Mesendoderm (in vitro differentiated cells): ENCODE results near the gene CASP3.
"Not testable (repeated sequence)": the region's sequence is repeated elsewhere in the genome, so short reads cannot be mapped to it uniquely, and the experiment has no call there.

Source experiments
- DNase-seq: peaks from one replicate; pipeline ENCODE4 v3.0.0; 2013
- H2AK5ac ChIP-seq: 2 replicates; pipeline ENCODE4 v1.6.1; 2013; ENCODE audit warnings: low read length, inconsistent platforms
- H2BK120ac ChIP-seq: 2 replicates; pipeline ENCODE4 v1.6.1; 2013; ENCODE audit warnings: low read depth, mild to moderate bottlenecking, low read length, moderate library complexity, mixed read lengths
- H2BK15ac ChIP-seq: replicated peaks from 2 replicates; pipeline ENCODE4 v1.6.1; 2013; ENCODE audit warnings: low read depth, mild to moderate bottlenecking, moderate library complexity
- H2BK5ac ChIP-seq: 2 replicates; pipeline ENCODE4 v1.6.1; 2013; ENCODE audit warnings: low read length, inconsistent platforms
- H3K18ac ChIP-seq: 2 replicates; pipeline ENCODE4 v1.6.1; 2013; ENCODE audit warnings: mild to moderate bottlenecking, low read length, mixed read lengths
- H3K23ac ChIP-seq: one replicate; pipeline ENCODE4 v1.6.1; 2013; ENCODE audit warnings: low read length
- H3K27ac ChIP-seq: 2 replicates; pipeline ENCODE4 v1.5.1; 2013; ENCODE audit warnings: low read depth, mild to moderate bottlenecking, inconsistent platforms, low read length, moderate library complexity
- H3K27me3 ChIP-seq: 2 replicates; pipeline ENCODE4 v1.6.1; 2013; ENCODE audit warnings: low read length, control low read depth, mild to moderate bottlenecking, inconsistent platforms; ENCODE audit not compliant: insufficient read depth, poor library complexity
- H3K36me3 ChIP-seq: 2 replicates; pipeline ENCODE4 v1.6.1; 2013; ENCODE audit warnings: low read length, inconsistent platforms; ENCODE audit not compliant: control insufficient read depth, insufficient read depth
- H3K4ac ChIP-seq: one replicate; pipeline ENCODE4 v1.6.1; 2013; ENCODE audit warnings: low read depth, mild to moderate bottlenecking, low read length, moderate library complexity
- H3K4me1 ChIP-seq: 2 replicates; pipeline ENCODE4 v1.6.1; 2013; ENCODE audit warnings: low read depth, low read length, inconsistent platforms; ENCODE audit not compliant: control insufficient read depth
- H3K4me2 ChIP-seq: 2 replicates; pipeline ENCODE4 v1.6.1; 2013; ENCODE audit warnings: low read length
- H3K4me3 ChIP-seq: 2 replicates; pipeline ENCODE4 v1.5.1; 2013; ENCODE audit warnings: mild to moderate bottlenecking, low read length
- H3K56ac ChIP-seq: one replicate; pipeline ENCODE4 v1.6.1; 2013; ENCODE audit warnings: low read length
- H3K79me1 ChIP-seq: 2 replicates; pipeline ENCODE4 v1.6.1; 2013; ENCODE audit warnings: low read length, inconsistent platforms
- H3K79me2 ChIP-seq: 2 replicates; pipeline ENCODE4 v1.6.1; 2013; ENCODE audit warnings: mild to moderate bottlenecking, low read length; ENCODE audit not compliant: control insufficient read depth, insufficient read depth
- H3K9ac ChIP-seq: 2 replicates; pipeline ENCODE4 v1.6.1; 2013; ENCODE audit warnings: low read length, inconsistent platforms
- H4K5ac ChIP-seq: one replicate; pipeline ENCODE4 v1.6.1; 2013; ENCODE audit warnings: low read length
- H4K8ac ChIP-seq: one replicate; pipeline ENCODE4 v1.6.1; 2013; ENCODE audit warnings: low read depth, mild to moderate bottlenecking, control low read depth, low read length, moderate library complexity
- WGBS: extraction: QIAGEN DNeasy Blood & Tissue Kit; methylation state at CpG from one replicate; pipeline ENCODE4 v1.1.7; 2013; ENCODE audit warnings: low lambda C conversion rate, missing lambda C conversion rate; ENCODE audit not compliant: insufficient coverage; ENCODE audit errors: extremely low coverage; 5-methylcytosine and 5-hydroxymethylcytosine counted together

Gene CASP3

DNA sequence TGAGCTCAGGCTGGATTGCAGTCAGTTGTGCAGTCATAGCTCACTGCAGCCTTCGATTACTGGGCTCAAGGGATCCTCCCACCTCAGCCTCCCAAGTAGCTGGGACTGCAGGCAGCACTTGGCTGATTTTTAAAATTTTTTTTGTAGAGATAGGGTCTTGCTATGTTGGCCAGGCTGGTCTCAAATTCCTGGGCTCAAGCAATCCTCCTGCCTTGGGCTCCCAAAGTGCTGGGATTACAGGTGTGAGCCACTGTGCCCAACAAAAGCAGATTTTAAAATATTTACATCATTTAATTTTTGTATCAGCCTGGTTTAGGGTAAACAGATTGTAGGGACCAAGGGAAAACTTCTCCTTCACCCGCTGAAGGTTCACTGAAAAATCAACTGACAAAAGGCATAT lies 33.1 kb downstream of the CASP3 start:
- not testable (repeated sequence) for H3K4me3 ChIP-seq, H3K36me3 ChIP-seq, H3K23ac ChIP-seq, H3K18ac ChIP-seq, H3K4me2 ChIP-seq, H4K5ac ChIP-seq, H3K79me2 ChIP-seq, H3K56ac ChIP-seq, H4K8ac ChIP-seq, H2BK120ac ChIP-seq, H3K79me1 ChIP-seq, H3K4me1 ChIP-seq, DNase-seq, H3K27me3 ChIP-seq, H2BK15ac ChIP-seq, H3K9ac ChIP-seq, H2AK5ac ChIP-seq, H3K27ac ChIP-seq, H3K4ac ChIP-seq, H2BK5ac ChIP-seq
- no CpG with 5 or more reads among the region's 2 CpGs for WGBS

DNA sequence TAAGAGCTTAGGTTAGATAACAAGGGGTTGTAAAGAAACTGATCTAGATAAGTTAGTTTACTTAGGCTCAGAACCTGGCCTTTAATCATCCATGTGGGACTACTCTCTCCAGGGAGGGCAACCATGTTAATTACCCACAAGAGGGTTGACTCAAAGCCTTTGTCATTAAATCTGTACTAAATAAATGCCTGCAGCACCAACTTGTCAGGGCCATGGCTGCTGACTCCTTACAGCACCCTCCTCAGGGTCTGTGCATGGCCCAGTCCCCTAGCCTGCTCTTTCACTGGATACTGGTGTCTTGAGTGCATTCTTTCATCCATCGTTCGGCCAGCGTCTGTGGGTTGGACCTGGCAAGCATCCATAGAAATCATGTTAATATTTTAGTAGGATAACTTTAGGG lies 34.7 kb downstream of the CASP3 start:
- Histone ChIP-seq H4K5ac (no peak overlapping the region), H3K4ac (no peak overlapping the region), H3K4me3 (no peak overlapping the region), H3K23ac (no peak overlapping the region), H3K36me3 (no peaks in the 10 kb centered on the region), H4K8ac (no peak overlapping the region), H3K4me2 (no peak overlapping the region), H2AK5ac (no peak overlapping the region), H2BK5ac (no peak overlapping the region), H3K18ac (no peak overlapping the region), H3K27me3 (no peaks in the 10 kb centered on the region), H3K9ac (no peak overlapping the region), H3K27ac (no peak overlapping the region), H3K56ac (no peak overlapping the region), H3K4me1 (no peaks in the 10 kb centered on the region), H3K79me1 (no peaks in the 10 kb centered on the region), H2BK120ac (no peak overlapping the region), H2BK15ac (no peak overlapping the region), H3K79me2 (no peaks in the 10 kb centered on the region)
- no peak for DNase-seq
- no CpG with 5 or more reads among the region's 3 CpGs for WGBS

- Histone ChIP-seq H3K4me3 (no peak overlapping the region), H3K9ac (no peak overlapping the region), H3K4me2 (no peak overlapping the region), H3K27ac (no peak overlapping the region), H3K79me2 (no peaks in the 10 kb centered on the region), H3K56ac (no peak overlapping the region), H3K36me3 (no peaks in the 10 kb centered on the region), H4K8ac (no peak overlapping the region), H4K5ac (no peak overlapping the region), H3K79me1 (no peaks in the 10 kb centered on the region), H2BK120ac (no peak overlapping the region), H3K4me1 (no peaks in the 10 kb centered on the region), H3K4ac (no peak overlapping the region), H3K27me3 (no peaks in the 10 kb centered on the region), H2AK5ac (no peak overlapping the region), H2BK15ac (no peak overlapping the region), H3K18ac (no peak overlapping the region), H2BK5ac (no peak overlapping the region), H3K23ac (no peak overlapping the region)
- no CpG with 5 or more reads among the region's 2 CpGs for WGBS
- no peak for DNase-seq
Measured at GRCh38 chr4:184613405-184613804, 35.8 kb downstream of the CASP3 start.

DNA sequence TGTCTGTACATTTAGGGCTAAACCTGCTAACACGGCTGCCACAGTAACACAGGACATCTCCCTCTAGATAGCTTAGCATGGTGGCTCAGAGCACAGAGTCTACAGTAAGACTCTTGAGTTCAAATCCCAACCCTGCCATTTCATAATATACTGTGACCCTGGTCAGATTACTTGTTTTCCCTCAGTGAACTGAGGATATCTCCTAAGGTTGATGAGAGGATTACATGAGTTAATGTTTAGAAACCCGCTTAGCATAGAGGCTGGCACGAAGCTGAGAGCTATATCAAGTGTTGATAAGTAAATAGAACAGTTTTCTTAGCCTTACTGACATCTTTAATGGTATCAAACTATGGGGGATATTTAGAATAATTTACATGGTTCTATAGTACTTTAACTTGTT lies 37.2 kb downstream of the CASP3 start:
- Histone ChIP-seq H3K18ac (no peak overlapping the region), H3K4me3 (no peak overlapping the region), H2BK15ac (no peak overlapping the region), H3K4ac (no peak overlapping the region), H3K27me3 (no peaks in the 10 kb centered on the region), H3K4me1 (no peaks in the 10 kb centered on the region), H3K9ac (no peak overlapping the region), H4K5ac (no peak overlapping the region), H3K56ac (no peak overlapping the region), H3K79me1 (no peaks in the 10 kb centered on the region), H2AK5ac (no peak overlapping the region), H3K36me3 (no peaks in the 10 kb centered on the region), H3K27ac (no peak overlapping the region), H2BK120ac (no peak overlapping the region), H3K23ac (no peak overlapping the region), H4K8ac (no peak overlapping the region), H2BK5ac (no peak overlapping the region), H3K79me2 (no peaks in the 10 kb centered on the region), H3K4me2 (no peak overlapping the region)
- no peak for DNase-seq
- WGBS = no CpG with 5 or more reads among the region's 3 CpGs

DNA sequence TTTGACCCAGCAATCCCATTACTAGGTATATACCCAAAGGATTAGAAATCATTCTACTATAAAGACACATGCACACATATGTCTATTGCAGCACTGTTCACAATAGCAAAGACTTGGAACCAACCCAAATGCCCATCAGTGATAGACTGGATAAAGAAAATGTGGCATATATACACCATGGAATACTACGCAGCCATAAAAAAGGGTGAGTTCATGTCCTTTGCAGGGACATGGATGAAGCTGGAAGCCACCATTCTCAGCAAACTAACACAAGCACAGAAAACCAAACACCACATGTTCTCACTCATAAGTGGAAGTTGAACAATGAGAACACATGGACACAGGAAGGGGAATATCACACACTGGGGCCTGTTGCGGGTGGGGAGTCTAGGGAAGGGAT lies 41.8 kb downstream of the CASP3 start:
- H4K5ac ChIP-seq, DNase-seq, H3K56ac ChIP-seq, H3K4me1 ChIP-seq, H3K27me3 ChIP-seq, H3K18ac ChIP-seq, H3K23ac ChIP-seq, H3K4ac ChIP-seq, H2AK5ac ChIP-seq, H2BK5ac ChIP-seq, H2BK15ac ChIP-seq, H3K27ac ChIP-seq, H3K9ac ChIP-seq, H3K4me2 ChIP-seq, H3K79me2 ChIP-seq, H3K36me3 ChIP-seq, H3K79me1 ChIP-seq, H2BK120ac ChIP-seq, H4K8ac ChIP-seq, H3K4me3 ChIP-seq: not testable (repeated sequence)
- no CpG with 5 or more reads among the region's 2 CpGs for WGBS

DNA sequence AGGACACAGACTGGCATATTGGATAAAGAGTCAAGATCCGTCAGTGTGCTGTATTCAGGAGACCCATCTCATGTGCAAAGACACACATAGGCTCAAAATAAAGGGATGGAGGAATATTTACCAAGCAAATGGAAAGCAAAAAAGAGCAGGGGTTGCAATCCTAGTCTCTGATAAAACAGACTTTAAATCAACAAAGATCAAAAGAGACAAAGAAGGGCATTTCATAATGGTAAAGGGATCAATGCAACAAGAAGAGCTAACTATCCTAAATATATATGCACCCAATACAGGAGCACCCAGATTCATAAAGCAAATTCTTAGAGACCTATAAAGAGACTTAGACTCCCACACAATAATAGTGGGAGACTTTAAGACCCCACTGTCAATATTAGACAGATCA lies 46.4 kb downstream of the CASP3 start:
- H2BK15ac ChIP-seq, H4K8ac ChIP-seq: not testable (repeated sequence)

More for the DNA sequence above, 46.4 kb downstream of the CASP3 start:
- WGBS = no CpG with 5 or more reads among the region's 1 CpG
- H3K27me3 ChIP-seq, H3K9ac ChIP-seq, H3K4me2 ChIP-seq, H3K27ac ChIP-seq, H2BK5ac ChIP-seq, H3K4ac ChIP-seq, H3K23ac ChIP-seq, H3K18ac ChIP-seq, H3K4me1 ChIP-seq, H3K4me3 ChIP-seq, H3K36me3 ChIP-seq, H2AK5ac ChIP-seq, H3K79me2 ChIP-seq, H3K56ac ChIP-seq, H4K5ac ChIP-seq, DNase-seq, H3K79me1 ChIP-seq, H2BK120ac ChIP-seq: not testable (repeated sequence)
